IPS-18c (cell line): ENCODE results near the gene CNOT3.
"Not testable (repeated sequence)": the region's sequence is repeated elsewhere in the genome, so short reads cannot be mapped to it uniquely, and the experiment has no call there.

Source experiments
- H3K4me3 ChIP-seq: 2 replicates; pipeline ENCODE4 v1.7.0; 2013; ENCODE audit warnings: low read depth, mild to moderate bottlenecking, low read length, moderate library complexity; ENCODE audit not compliant: insufficient read depth
- H3K9me3 ChIP-seq: one replicate; pipeline ENCODE4 v1.6.1; 2013; ENCODE audit warnings: mild to moderate bottlenecking, low read length, moderate library complexity; ENCODE audit not compliant: control insufficient read depth, insufficient read depth

CNOT3 gene

DNA sequence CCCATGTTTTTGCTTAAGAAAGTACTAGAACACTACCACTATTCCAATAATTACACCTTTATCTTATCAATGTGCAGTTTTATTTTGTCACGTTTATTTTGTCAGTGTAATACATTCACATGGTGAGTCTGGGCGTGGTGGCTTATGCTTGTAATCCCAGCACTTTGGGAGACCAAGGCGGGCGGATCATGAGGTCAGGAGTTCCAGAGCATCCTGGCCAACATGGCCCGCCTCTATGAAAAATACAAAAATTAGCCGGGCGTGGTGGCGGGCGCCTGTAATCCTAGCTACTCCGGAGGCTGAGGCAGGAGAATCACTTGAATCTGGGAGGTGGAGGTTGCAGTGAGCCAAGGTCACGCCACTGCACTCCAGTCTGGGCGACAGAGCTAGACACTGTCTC lies 56.9 kb downstream of the CNOT3 start:
- H3K4me3 ChIP-seq, H3K9me3 ChIP-seq: not testable (repeated sequence)

DNA sequence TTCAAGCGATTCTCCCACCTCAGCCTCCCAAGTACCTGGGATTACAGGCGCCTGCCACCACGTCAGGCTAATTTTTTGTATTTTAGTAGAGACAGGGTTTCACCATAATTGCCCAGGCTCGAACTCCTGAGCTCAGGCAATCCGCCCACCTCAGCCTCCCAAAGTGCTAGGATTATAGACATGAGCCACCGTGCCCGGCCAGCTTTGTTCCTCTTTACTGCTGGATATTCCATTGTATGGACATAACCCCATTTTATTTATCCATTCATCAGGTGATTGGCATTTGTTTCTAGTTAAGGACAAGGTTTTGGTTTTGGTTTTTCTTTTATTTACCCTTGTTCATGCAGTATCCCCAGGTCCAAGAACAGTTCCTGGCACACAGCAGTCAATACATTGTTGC lies 59.0 kb downstream of the CNOT3 start:
- no peaks in the 10 kb centered on the region for H3K9me3 ChIP-seq
- no peak overlapping the region for H3K4me3 ChIP-seq

DNA sequence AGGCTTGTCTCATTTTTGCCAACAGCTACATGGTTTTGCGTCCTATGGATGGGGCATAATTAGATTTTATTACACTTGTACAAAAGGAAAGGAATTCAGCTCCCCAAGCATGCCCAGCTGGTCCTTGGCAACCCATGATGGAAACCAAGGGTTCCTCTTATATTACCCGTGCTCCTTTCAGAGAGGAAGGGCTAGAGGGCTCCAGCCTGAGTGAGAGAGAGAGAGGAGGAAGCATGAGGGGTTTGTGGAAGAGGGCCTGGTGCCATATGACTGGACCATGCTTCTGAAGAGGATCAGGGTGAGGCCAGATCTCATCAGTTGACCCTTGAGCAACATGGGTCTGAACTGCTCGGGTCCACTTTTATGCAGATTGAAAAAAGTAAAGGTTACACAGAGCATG lies 59.6 kb downstream of the CNOT3 start:
- Histone ChIP-seq H3K9me3 (no peaks in the 10 kb centered on the region), H3K4me3 (no peak overlapping the region)

DNA sequence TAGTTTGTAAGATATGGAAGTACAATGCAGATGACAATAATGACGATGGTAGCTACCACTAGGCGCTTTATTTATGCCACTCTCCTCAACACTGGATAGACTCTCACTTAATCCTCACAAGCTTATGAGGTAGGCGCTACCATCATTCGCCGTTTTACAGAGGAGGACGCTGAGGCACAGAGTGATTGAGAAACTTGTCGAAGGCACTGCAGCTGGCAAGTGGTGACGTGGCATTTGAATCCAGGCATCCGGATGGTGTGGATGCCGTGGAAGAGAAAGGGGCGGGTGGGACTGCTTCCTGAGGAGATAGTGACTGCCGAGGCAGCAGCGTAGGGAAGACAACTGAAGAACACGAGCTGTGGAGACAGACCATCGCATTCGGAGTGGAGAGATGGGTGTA lies 61.8 kb downstream of the CNOT3 start:
- Histone ChIP-seq H3K4me3 (no peak overlapping the region), H3K9me3 (no peaks in the 10 kb centered on the region)

DNA sequence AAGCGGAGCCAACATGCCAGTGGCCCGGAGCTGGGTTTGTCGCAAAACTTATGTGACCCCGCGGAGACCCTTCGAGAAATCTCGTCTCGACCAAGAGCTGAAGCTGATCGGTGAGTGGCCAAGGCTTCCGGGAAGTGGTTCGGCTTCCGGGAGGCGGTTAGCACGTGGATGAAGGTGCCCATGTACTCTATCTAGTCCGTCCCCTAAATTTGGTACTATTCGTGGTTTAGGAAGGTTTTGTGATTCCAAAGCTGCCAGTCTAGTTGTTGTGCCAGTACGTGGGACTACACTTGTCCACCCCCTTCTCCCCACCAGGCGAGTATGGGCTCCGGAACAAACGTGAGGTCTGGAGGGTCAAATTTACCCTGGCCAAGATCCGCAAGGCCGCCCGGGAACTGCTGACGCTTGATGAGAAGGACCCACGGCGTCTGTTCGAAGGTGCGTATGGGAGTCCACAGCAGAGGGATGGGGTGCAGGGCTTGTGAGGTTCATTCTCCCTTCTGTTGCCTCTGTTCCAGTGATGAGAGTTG lies 63.7 kb downstream of the CNOT3 start:
- Histone ChIP-seq H3K4me3 (peak overlapping the region; percentile 95), H3K9me3 (no peaks in the 10 kb centered on the region)

DNA sequence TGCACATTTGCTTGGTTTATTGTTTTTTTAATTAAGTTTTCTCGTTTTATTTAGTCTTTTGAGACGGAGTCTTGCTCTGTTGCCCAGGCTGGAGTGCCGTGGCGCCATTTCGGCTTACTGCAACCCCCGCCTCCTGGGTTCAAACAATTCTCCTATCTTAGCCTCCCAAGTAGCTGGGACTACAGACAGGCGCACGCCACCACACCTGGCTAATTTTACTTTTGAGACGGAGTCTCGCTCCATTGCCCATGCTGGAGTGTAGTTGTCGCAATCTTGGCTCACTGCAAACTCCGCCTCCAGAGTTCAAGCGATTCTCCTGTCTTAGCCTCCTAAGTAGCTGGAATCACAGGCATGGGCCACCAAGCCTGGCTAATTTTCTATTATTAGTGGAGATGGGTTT lies 64.4 kb downstream of the CNOT3 start:
- H3K4me3 ChIP-seq, result peak overlapping the region; percentile 95

DNA sequence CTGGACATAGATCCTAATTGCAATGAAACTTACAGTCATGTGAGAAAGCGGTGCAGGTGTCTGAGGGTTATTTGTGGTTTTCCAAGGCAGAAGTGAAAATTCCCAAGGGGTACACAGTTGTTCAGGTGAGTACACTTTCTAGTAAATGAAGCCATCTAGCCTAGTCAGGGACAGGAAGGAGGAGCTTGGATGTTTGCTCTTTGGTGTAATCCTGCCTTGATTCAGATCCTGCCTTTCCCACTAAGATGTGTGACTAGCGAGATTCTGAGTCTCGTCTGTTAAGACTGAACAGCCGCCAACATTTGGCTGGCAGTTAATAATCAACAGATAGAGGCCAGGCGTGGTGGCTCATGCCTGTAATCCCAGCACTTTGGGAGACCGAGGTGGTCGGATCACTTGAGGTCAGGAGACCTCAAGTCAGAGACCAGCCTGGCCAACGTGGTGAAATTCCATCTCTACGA lies 65.6 kb downstream of the CNOT3 start:
- Histone ChIP-seq H3K4me3 (no peak overlapping the region), H3K9me3 (no peaks in the 10 kb centered on the region)

More for the DNA sequence above, 64.4 kb downstream of the CNOT3 start:
- H3K9me3 ChIP-seq, result no peaks in the 10 kb centered on the region

DNA sequence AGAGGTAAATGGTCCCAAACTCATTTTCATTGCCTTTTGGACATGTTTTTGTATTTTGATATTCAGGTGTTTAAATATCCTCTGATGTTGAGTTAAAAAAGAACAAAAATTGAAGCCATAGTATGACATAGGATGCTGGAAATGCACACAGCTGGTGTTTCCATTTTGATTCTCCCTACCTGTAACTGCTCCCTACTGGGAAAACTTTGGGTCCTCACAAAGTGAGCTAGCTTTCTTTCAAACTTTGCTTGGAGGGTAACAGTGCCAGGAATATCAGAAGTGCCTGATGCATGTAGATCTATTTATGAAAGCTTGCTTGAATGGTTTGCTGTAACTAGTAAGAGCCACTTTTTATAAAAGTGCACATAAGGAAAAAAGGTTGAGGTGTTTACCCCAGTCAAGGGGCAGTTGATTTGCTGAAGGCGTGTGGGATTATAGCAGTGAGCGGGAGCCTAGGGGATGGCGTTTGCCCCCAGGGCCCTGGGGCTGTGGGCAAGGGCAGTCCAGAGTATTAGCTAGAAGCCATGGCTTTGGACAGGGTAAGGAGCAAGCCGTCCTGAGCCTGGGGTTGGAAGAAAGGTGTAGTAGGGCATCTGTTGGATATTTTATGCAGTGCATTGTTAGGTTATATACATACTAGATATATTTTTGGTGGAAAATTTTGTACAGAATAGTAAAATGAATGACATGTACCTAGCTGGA lies 67.4 kb downstream of the CNOT3 start:
- H3K4me3 ChIP-seq, result no peak overlapping the region
- H3K9me3 ChIP-seq, result no peaks in the 10 kb centered on the region
